GM13976 (cell line): ENCODE data around the gene ADAMTS10.
"Not testable (repeated sequence)": the region's sequence is repeated elsewhere in the genome, so short reads cannot be mapped to it uniquely, and the experiment has no call there.

Experiments used
- DNase-seq: peaks from one replicate; pipeline ENCODE4 v3.0.0; 2012; ENCODE audit warnings: low spot score
- in situ Hi-C: fragments of 300-500 bp; cut with MboI; formaldehyde crosslinking; loops from one replicate; pipeline ENCODE4 v1.12.0; 2022; ENCODE audit warnings: low sequenced_read_pairs, mixed read lengths, inconsistent platforms; ENCODE audit not compliant: unreplicated experiment
- TF ChIP-seq, protein P1 (sequence below): IDR thresholded peaks from 2 replicates; pipeline ENCODE4 v1.5.1; 2012; ENCODE audit warnings: borderline replicate concordance, mild to moderate bottlenecking; ENCODE audit not compliant: insufficient read depth; ENCODE audit errors: extremely low read depth, missing control alignments, control extremely low read depth

ADAMTS10 gene

DNA sequence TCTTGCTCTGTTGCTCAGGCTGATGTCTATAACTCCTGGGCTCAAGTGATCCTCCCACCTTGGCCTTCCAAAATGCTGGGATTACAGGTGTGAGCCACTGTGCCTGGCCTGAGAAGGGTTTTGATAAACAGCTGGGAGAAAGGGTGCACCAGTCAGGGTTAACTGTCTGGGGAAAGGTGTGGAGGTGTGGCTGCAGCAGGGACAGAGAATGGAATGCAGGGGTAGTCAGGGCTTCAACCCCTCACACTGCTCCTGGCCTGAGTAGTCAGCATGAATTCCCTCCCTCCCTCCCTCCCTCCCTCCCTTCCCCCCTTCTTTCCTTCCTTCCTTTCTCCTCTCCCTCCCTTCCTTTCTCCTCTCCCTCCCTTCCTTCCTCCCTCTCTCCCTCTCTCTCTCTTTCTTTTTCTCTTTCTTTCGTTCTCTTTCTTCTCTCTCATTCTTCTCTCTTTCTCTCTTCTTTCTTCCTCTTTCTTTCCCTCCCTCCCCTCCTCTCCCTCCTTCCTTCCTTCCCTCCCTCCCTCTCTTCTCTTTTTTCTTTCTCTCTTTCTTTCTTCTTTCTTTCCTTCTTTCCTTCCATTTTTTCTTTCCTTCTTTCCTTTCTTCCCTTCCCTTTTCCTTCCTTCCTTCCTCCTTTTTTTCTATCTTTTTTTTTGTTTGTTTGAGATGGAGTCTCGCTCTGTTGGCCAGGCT lies 49.3 kb downstream of the ADAMTS10 start:
- TF ChIP-seq, protein P1, sequence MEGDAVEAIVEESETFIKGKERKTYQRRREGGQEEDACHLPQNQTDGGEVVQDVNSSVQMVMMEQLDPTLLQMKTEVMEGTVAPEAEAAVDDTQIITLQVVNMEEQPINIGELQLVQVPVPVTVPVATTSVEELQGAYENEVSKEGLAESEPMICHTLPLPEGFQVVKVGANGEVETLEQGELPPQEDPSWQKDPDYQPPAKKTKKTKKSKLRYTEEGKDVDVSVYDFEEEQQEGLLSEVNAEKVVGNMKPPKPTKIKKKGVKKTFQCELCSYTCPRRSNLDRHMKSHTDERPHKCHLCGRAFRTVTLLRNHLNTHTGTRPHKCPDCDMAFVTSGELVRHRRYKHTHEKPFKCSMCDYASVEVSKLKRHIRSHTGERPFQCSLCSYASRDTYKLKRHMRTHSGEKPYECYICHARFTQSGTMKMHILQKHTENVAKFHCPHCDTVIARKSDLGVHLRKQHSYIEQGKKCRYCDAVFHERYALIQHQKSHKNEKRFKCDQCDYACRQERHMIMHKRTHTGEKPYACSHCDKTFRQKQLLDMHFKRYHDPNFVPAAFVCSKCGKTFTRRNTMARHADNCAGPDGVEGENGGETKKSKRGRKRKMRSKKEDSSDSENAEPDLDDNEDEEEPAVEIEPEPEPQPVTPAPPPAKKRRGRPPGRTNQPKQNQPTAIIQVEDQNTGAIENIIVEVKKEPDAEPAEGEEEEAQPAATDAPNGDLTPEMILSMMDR, result no peak
- in situ Hi-C loops, result no loop called here
- DNase-seq, result no peak

DNA sequence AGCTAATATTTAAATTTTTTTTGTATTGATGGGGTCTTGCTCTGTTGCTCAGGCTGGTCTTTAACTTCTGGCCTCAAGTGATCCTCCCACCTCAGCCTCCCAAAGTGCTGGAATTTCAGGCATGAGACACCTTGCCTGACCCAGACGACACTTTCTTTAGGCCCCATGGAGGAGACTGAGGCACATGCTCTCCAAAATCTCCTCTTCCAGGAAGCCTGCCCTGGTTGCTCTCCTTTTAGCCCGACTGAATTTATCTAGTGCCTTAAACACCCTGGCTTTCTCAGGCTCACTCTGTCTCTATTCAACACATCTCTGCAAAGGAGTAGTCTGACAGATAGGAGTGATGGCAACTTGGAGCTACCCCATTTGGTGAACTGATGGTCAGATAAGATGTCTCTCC lies 52.2 kb downstream of the ADAMTS10 start:
- DNase-seq, result no peak
- in situ Hi-C loops, result no loop called here
- TF ChIP-seq, protein P1, result no peak

DNA sequence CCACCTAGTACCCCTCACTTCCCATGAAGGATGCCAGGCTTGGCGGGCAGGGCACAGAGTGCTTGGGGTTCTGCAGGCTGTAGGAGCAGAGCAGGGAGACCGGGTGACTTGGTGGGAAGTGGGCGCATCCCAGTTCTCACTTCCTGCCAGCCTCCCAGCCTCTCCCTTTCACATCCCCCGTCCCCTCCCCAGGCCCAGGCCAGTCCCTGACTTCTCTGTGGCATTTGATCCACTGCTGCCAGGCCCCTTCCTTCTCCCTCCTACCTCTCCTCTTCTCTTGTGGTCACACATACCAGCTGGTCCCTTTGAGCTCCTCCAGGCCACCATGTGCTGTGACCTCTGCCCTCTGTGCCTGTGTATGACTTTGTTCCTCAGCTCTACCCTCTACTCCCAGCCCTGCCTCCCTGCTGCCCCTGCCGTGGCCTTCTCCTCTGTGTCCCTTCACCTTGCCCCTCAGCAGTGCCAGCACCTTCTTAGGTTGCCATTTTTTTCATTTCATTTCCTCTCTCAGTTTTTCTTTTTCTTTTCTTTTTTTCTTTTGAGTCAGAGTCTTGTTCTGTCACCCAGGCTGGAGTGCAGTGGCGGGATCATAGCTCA lies 52.8 kb downstream of the ADAMTS10 start:
- in situ Hi-C loops, result no loop called here
- no peak for DNase-seq
- TF ChIP-seq, protein P1, result no peak

DNA sequence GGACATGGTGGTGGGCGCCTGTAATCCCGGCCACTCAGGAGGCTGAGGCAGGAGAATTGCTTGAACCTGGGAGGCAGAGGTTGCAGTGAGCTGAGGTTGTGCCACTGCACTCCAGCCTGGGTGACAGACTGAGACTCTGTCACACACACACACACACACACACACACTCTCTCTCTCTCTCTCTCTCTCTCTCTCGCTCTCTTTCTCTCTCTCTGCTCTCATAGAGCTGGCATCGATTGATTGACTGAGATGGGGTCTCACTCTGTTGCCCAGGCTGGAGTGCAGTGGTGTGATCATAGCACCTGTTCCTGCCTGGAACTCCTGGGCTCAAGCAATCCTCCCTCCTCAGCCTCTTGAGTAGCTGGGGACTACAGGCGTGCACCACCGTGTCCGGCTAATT lies 56.8 kb downstream of the ADAMTS10 start:
- in situ Hi-C loops, result not testable (repeated sequence)

DNA sequence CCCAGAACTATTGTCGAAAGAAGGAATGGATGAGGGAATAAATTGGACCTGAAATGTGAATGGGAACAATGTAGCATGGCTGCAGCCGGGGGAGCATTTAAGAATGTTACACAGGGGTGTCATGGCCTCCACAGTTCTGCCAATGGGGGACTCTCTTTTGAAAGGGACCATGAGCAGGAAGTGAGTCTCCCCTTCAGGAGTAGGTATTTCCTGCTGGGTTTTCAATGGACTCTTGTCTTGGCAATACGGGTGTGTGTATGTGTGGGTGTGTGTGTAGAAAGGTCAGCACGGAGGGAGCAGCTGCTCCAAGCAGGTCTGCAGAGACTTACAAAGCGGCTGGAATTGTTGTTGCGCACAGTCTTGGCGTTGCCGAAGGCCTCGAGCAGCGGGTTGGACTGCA lies 57.7 kb downstream of the ADAMTS10 start:
- TF ChIP-seq, protein P1, result no peak
- in situ Hi-C loops, result no loop called here
- DNase-seq, result no peak

More for the DNA sequence above, 56.8 kb downstream of the ADAMTS10 start:
- not testable (repeated sequence) for DNase-seq

DNA sequence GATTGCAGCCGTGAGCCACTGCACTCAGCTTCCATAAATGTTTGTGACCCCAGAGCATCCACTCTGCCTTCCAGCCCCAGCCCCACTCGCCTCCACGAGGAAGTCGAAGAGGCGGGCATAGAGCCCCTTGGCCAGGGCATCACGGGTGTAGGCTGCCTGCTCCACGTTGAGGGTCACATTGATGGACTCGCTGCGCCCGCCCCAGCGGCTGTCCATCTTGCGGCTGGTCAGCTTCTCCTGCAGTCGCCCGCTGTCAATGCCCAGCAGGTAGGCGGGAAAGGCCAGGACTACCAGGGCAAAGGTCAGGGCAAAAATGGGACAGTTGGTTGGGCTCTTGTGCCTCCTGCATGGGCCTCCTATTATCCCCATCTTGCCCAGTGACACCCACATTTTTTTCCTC lies 60.4 kb downstream of the ADAMTS10 start:
- in situ Hi-C loops, result no loop called here
- TF ChIP-seq, protein P1, result no peak
- no peak for DNase-seq

DNA sequence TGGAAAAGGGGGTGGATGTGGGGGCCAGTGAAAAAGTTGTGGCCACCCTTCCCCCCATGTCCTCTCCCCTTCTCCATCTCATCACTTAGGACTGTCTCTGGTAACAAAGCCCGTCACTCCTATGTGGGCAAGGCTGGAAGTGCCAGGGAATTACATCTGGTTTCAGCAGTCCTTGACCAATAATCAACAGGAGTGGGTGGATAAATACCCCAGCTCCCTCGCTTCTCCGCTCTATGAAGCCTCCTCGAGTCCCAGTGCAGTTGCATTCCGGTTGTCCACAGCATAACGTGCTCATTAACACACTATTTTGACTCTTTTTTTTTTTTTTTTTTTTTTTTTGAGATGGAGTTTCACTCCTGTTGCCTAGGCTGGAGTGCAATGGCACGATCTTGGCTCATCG lies 64.8 kb downstream of the ADAMTS10 start:
- no peak for DNase-seq
- TF ChIP-seq, protein P1, result no peak
- in situ Hi-C loops, result no loop called here
